Stimulated activated CD4-positive, alpha-beta T cell treated with anti-CD3 and anti-CD28 coated beads, Interleukin-4, amount 100 ng/mL, for 24 hours (primary cell): Measurements from ENCODE around the gene WWP2.
"Not testable (repeated sequence)": the region's sequence is repeated elsewhere in the genome, so short reads cannot be mapped to it uniquely, and the experiment has no call there.

Experiments used
- DNase-seq: peaks from one replicate; pipeline ENCODE4 v3.0.0-alpha.2; 2020

Gene WWP2

GRCh38 chr16:69952116-69952515 is 190.0 kb downstream of the WWP2 start:
- not testable (repeated sequence) for DNase-seq

- not testable (repeated sequence) for DNase-seq
These were observed 190.6 kb downstream of the WWP2 start for GRCh38 chr16:69952572-69953355.

DNA sequence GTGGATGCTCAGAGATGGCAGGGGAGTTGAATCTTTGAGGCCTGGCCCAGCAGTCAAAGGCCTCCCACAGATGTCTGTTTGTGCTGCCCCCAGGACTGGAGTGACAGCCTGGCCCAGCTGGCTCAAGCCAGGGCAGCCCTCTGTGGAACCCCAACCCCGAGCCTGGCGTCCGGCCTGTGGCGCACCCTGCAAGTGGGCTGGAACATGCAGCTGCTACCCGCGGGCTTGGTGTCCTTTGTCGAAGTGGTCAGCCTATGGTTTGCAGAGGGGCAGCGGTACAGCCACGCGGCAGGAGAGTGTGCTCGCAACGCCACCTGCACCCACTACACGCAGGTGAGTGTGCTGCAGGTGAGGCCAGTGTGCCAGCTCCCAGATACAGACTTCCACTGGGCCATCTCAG is 192.1 kb downstream of the WWP2 start:
- not testable (repeated sequence) for DNase-seq

- not testable (repeated sequence) for DNase-seq
These were observed 201.2 kb downstream of the WWP2 start for GRCh38 chr16:69963312-69963711.

- DNase-seq = not testable (repeated sequence)
These were observed 203.0 kb downstream of the WWP2 start for GRCh38 chr16:69964960-69965660.

DNA sequence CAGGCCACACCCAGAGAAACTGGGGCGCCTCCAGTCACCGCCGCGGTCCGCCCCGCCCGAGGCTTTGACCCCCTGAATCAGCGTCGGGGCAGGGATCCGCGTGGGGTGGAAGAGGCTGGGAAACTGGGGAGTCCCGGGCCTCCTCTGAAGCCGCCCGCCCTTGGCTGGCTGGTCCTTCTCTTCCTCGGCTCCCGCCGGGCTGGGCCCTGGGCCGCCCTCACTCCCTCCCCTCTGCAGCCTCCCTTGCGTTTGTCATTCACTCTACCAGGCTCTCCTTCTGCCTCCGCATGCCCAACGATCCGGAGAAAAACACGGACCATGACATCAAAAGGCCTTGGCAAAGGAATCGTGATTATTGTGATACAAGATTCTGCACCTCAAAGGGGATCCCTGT is 203.5 kb downstream of the WWP2 start:
- not testable (repeated sequence) for DNase-seq

- not testable (repeated sequence) for DNase-seq
These were observed 205.6 kb downstream of the WWP2 start for GRCh38 chr16:69967688-69968087.

DNA sequence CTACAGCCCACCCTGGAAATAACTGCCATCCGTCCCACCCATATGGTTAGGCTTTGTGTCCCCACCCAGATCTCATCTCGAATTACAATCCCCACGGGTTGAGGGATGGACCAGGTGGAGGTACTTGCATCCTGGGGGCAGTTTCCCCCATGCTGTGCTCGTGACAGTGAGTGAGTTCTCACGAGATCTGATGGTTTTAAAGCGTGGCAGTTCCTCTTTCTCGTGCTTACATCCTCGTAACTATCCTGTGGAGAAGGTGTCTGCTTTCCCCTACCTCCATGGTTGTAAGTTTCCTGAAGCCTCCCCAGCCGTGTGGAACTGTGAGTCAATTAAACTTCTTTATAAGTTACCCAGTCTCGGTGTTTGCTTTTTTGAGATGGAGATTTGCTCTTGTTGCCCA is 206.0 kb downstream of the WWP2 start:
- DNase-seq = not testable (repeated sequence)

DNA sequence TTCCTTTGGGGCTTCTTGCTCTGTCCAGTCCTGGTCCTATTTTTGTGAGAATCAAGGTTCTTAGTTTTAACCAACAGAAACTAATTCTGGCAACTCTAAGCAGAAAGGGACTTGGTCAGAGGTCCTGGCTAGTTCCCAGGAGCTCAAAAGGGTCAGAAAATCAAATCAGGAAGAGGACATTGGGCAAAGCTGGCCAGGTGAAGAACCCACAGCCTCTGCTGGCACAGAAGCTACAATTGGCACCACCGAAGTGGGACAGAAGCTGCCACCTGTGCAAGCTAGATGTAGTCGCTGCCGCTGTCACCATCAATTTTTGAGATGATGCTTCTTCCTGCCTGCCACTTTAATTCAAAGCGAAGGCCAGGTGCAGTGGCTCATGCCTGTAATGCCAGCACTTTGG is 207.5 kb downstream of the WWP2 start:
- DNase-seq = not testable (repeated sequence)

DNA sequence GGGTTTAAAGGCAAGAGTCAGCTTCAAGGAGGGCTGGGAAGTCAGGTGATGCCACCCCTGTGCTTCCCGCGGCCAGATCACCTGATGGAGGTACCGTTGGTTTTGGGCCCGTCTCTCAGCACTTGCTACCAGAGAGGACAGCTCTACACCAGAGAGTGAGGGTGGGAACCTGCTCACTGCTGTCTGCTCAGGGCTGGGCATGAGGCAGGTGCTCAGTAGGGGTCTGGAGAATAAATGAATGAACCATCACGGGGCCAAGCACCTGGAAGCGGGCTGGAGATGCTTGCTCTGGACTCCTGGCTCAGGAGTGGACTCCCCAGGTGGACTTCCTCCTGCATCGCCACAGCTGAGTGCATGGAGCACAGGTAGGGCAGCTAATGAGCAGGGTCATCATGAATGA is 210.0 kb downstream of the WWP2 start:
- DNase-seq = not testable (repeated sequence)

DNA sequence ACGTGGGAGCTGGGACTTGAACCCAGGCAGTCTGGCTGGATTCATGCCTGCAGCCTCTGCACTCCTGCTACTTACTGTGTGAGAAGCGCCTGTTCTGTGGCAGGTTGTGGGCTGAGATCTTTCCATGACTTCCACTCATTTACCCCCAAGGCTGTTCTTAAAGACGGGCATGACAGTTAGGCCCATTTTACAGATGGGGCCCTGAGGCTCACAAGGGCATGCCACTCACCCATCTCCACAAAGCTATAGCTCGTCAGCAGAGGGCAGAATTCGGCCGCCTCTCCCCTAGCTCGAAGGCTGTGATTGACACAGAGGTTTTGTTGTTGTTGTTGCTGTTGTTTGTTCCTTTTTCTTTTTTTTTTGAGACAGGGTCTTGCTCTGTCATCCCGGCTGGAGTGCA is 210.8 kb downstream of the WWP2 start:
- DNase-seq = not testable (repeated sequence)

- DNase-seq = not testable (repeated sequence)
These were observed 223.1 kb downstream of the WWP2 start for GRCh38 chr16:69985196-69985595.
